GM19351 (cell line): ENCODE data around the gene FEM1C.

Experiments
- ATAC-seq: cut with Tn5 transposase; IDR thresholded peaks from one replicate; pipeline ENCODE4 v1.9.1; 2021; ENCODE audit warnings: mild to moderate bottlenecking, moderate library complexity; ENCODE audit not compliant: unreplicated experiment

Gene FEM1C

GRCh38 chr5:115522832-115523403 lies 21.7 kb downstream of the FEM1C start:
- ATAC-seq: no peak

DNA sequence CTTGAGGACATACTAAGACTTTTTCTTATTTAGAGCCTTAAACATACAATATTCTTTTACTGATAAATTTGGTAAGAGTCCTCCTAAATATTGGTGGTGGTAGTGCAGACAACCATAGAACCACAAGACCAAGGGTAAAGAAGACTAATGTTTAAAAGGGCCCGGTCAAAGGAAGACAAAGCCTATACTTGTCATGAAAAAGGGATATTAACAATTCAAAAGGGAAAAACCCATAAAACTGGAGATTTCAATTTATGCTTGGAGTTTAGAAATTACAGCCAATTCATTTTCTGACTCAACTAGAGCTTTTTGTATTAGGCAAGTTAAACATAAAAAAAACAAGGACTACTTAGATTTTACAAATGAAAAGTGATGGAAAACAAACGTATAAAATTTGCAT lies 24.4 kb downstream of the FEM1C start:
- no peak for ATAC-seq

DNA sequence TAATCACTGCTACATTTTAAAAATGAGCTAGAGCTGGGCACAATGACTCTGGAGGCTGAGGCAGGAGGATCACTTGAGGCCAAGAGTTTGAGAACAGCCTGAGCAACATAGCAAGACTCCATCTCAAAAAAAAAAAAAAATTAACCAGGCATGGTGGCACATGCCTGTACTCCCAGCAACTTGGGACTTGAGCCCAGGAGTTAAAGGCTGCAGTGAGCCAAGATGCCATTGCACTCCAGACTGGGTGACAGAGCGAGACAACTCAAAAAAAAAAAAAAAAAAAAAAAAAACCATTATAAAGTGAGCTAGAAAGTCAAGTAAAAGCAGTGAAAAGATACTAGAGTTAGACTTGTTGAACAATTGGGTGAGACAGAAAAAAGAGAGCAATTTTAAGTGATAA lies 28.2 kb downstream of the FEM1C start:
- ATAC-seq: no peak

DNA sequence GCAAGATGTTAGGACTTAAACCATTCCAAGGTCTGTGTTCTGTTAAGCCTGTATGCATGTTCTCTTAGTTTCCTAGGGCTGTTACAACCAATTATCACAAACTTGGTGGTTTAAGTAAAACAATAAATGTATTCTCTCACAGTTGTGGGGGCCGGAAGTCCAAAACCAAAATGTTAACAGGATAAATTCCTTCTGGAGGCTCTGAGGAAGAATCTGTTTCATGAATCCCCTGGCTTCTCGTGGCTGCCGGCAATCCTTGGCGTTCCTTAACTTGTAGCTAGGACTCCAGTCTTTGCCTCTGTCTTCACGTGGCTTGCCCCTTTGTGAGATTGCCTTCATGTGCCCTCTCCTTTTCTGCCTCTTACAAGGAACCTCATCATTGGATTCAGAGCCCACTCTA lies 30.4 kb downstream of the FEM1C start:
- no peak for ATAC-seq

DNA sequence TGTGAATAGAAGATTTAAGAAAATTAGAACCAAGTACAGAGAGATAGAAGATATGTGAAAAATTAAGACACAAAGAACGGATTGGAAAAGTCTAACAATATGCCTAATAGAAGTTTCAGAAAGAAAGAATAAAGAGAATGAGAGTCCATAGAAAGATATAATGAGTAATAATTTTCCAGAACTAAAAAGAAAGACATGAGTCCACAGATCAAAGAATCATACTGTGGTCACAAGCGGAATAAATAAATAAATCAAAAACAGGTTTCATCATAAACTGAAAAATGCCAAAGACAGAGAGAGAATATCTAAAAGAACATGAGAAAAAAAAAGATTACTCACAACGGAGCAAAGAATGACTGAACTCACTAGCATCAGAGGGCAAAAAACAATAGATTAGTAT lies 32.9 kb downstream of the FEM1C start:
- no peak for ATAC-seq

DNA sequence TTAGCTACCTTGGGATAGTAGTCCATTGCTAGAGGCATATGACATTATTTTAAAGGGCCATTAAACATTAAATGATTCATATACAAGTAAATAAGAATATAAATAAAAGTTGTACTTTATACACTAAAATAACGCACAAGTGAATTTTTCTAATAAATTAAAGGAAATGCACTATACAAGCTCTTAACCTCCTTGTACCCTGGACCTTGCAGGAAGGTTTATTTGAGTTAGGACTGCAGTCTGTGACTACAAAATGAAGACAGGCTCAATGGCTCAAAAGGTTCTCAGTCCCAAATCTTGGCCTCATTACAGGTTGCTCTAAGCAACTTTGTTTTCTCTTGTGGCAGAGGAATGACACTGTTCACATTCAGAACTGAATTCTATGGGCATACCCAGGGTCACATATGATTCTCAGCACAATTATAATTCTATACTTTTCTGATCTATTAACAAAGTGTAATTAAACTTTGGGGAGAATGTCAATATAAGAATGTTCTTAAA lies 34.4 kb downstream of the FEM1C start:
- no peak for ATAC-seq

GRCh38 chr5:115509547-115509946 lies 35.0 kb downstream of the FEM1C start:
- no peak for ATAC-seq

- no peak for ATAC-seq
Measured at GRCh38 chr5:115507681-115508080, 36.9 kb downstream of the FEM1C start.

- ATAC-seq: no peak
Measured at GRCh38 chr5:115503420-115503819, 41.2 kb downstream of the FEM1C start.

DNA sequence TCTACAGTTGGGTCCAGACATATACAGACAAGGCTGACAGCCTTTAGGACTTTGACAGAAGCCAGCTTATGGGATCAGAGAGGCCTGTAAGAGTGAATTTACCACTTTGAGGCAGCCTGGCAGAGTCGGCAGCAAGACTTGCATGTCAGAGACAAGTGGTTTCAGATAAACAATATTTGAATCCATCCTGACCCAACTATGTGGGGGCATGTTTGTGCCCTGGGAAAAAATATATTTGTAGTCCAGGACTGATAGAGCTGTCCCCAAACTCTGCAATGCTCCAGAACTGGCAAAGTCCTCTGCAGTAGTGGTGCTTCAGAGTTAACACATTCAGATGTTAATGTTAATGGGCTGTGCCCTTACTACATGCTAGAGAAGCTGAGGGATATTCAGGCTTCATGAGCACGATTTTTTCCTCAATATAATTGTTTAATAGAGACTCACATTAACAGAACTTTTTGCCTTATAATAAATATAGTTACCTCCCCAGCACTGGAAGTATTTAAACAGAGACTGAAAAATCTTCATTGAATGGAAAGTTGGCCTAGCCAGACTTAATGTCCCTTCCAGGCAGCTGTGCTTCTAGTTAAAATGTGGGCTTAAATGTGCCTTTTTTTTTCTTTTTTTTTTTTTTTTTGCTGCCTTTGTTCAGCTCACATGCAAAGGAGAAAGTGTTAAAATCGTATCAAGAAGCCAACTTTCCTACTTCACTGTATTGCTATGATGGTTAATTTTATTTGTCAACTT lies 42.9 kb downstream of the FEM1C start:
- no peak for ATAC-seq

DNA sequence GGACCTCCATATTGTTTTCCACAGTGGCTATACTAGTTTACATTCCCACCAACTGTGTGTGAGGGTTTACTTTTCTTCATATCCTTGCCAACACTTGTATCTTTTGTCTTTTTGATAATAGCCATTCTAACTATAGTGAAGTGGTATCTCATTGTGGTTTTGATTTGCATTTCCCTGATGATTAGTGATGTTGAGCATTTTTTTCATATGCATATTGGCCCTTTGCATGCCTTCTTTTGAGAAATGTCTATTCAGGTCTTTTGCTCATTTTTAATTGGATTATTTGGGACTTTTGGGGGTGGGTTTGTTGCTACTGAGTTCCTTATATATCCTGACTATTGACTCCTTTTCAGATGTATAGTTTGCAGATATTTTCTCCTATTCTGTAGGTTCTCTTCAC lies 44.4 kb downstream of the FEM1C start:
- no peak for ATAC-seq

DNA sequence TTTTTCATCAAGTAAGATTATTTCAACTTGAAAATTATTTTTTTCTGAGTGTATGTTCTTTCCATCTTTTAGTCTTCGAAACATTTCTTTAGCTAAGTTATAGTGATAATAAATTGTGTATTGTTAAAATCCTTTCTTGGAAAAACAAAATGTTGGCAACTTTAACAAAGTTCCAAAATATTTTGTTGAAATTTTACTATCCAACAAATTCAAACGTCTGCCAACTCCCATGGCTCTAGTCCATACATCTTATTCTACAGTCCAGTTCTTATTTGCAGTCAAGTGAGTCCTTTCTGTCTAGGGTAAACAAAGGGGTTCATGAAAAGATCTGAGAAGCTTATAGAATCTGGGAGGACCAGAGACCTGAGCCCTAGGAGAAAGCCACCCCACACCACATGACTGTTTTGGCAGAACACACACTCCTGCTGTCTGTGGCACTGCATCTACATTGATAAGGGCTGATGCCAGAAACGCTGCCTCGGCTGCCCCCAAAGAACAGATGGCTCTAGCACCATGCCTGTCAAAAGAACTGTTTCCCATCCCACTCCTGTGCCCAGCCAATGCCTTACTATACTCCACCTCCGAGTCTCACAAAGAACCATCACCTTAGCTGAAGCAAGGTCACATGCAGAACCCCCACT lies 47.5 kb downstream of the FEM1C start:
- no peak for ATAC-seq

GRCh38 chr5:115494570-115495289 lies 49.8 kb downstream of the FEM1C start:
- ATAC-seq: peak; percentile 61

DNA sequence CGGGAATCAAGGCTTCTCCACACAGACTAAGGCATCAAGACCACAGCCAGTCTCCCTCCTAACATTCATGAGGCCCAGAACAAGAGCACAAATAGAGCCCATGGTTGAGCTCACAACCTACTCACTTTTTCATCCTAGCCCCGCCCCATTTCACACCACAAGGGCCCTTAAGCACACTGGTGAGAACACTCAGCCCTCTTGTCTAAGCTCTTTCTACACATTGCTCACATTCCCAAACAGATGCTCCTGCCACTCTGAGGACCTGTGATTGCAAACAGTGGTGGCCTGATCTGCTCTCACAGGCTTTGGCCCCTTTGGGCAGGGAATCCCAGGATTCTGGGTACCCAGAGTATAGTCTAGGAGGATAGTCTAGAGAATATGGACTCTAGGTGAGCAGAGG lies 54.0 kb downstream of the FEM1C start:
- ATAC-seq: no peak

DNA sequence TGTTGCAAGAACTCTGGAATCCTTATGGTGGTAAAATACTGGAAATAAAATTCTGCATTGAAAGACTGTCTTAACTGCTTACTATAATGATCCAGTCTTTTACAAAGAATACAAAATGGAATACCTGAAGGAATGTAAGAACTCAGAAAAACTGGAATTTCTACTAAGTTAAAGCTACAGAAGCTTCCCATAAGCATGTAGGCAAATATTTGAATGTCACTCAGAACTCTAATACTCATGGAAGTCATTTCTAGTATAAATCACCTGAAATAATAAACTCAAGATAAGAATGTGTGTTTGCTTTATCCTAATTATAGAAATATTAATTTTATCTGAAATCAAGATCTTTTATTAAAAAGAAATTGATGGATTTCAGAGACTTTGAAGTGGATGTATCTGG lies 54.8 kb downstream of the FEM1C start:
- ATAC-seq: no peak

GRCh38 chr5:115487756-115488155 lies 56.8 kb downstream of the FEM1C start:
- ATAC-seq: peak; percentile 54

- ATAC-seq: no peak
Measured at GRCh38 chr5:115487168-115487567, 57.4 kb downstream of the FEM1C start.

GRCh38 chr5:115486728-115487127 lies 57.8 kb downstream of the FEM1C start:
- ATAC-seq: no peak

- ATAC-seq: no peak
Measured at GRCh38 chr5:115484368-115484767, 60.2 kb downstream of the FEM1C start.

DNA sequence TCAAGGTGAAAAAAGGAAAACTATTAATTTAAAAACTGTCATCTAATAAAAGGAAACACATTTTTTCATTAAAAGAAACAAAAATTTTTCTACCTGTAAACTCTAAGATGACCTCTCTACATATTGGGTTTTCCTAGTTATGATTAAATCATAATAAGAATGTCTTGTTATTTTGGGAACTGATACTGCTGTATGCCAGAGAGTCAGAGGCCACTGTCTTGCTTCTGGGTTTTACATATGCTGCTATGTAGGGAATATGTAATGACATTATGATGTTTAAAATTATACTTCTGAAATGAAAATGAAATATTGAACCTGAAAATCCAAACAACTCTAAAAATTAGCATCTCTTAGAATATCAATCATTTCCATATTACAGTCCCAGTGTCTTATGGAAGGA lies 63.7 kb downstream of the FEM1C start:
- ATAC-seq: no peak

DNA sequence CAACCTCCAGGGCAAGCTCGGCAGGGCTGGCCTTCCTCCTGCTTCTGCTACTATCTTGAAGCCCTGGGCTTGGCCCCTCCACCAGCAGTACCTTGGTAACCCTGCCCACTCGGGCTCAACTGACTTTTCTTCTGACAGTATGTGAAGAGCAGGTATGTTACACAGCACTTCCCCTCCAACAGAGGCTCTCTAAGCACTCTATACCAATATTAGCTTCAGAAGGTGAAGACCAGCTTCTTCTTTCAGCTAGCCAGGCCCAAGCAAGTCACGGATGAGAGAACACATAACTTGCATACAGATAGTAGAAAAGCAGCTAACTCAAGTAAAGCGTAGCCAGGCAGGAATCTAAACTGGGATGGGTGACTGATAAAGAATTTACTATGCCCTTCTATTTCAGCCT lies 64.3 kb downstream of the FEM1C start:
- ATAC-seq: peak; percentile 80
